Endothelial cell of umbilical vein (primary cell): Measurements from ENCODE around the gene PRDX4. TPM values are rescaled to one million over a fixed set of nuclear protein-coding genes. Genes with fewer than 3 reads are reported as not detected.

Source experiments
- BruUV-seq: library from RNA; stranded (reverse); fragments of 400-500 nt; replicated peaks from 2 replicates; lab custom pipeline; 2021; lab: Mats Ljungman, UMichigan
- CTCF ChIA-PET: fragments of 300-600, 350-600 bp; sonication (Branson Sonifier 250); formaldehyde crosslinking; loops from one replicate; lab custom pipeline; 2021; ENCODE audit warnings: antibody characterized with exemption, inconsistent platforms; lab: Charles Lee
- POLR2A ChIA-PET: fragments of 300-600, 350-600 bp; sonication (Branson Sonifier 250); formaldehyde crosslinking; loops from one replicate; lab custom pipeline; 2021; ENCODE audit warnings: antibody characterized with exemption, inconsistent platforms; lab: Charles Lee
- DNase-seq: peaks from one replicate; pipeline ENCODE4 v3.0.0-alpha.2; 2011; ENCODE audit warnings: low read depth, low spot score
- FAIRE-seq: peaks from 2 replicates; lab custom pipeline; 2011; peaks lifted over from hg19 to GRCh38; lab: Jason Lieb, UNC
- H2AFZ ChIP-seq: 2 replicates; pipeline ENCODE4 v1.6.0; 2012; ENCODE audit warnings: low read depth, low read length, control low read depth, inconsistent platforms
- H3K27ac ChIP-seq: 2 replicates; pipeline ENCODE4 v1.5.1; 2011; ENCODE audit warnings: low read depth, mild to moderate bottlenecking, control low read depth, low read length, moderate library complexity; ENCODE audit not compliant: insufficient read depth
- H3K27me3 ChIP-seq, 2 experiments: 2 replicates each; pipeline versions ENCODE4 v1.6.0 to v1.6.1; 2011; ENCODE audit warnings: low read length in 2 of 2, mixed read lengths in 1 of 2; ENCODE audit not compliant: control insufficient read depth in 2 of 2, insufficient read depth in 2 of 2
- H3K36me3 ChIP-seq, 2 experiments: 2 replicates in 1 of 2; 3 replicates in 1 of 2; pipeline ENCODE4 v1.5.1; 2011; ENCODE audit warnings: low read length in 2 of 2, mild to moderate bottlenecking in 1 of 2, moderate library complexity in 1 of 2; ENCODE audit not compliant: control insufficient read depth in 2 of 2, insufficient read depth in 2 of 2; ENCODE audit errors: extremely low read depth in 1 of 2
- H3K4me1 ChIP-seq: 3 replicates; pipeline ENCODE4 v1.5.1; 2011; ENCODE audit warnings: mild to moderate bottlenecking, low read length; ENCODE audit not compliant: control insufficient read depth, insufficient read depth; ENCODE audit errors: extremely low read depth
- H3K4me2 ChIP-seq: 2 replicates; pipeline ENCODE4 v1.6.1; 2011; ENCODE audit warnings: low read length, control low read depth, mixed read lengths; ENCODE audit not compliant: insufficient read depth
- H3K4me3 ChIP-seq, 3 experiments: fragments of 200-600 bp in 1 of 3; sonication (generic), shearing (Covaris generic) in 1 of 3; replicated peaks in 1 of 3; 2 replicates each; pipeline ENCODE4 v1.5.1; 2011 to 2016; ENCODE audit warnings: control low read depth in 3 of 3, low read length in 3 of 3, mild to moderate bottlenecking in 2 of 3, inconsistent platforms in 1 of 3, low read depth in 1 of 3, moderate library complexity in 1 of 3; ENCODE audit not compliant: insufficient read depth in 1 of 3
- H3K79me2 ChIP-seq: 2 replicates; pipeline ENCODE4 v1.6.0; 2012; ENCODE audit warnings: low read length, inconsistent platforms; ENCODE audit not compliant: control insufficient read depth, insufficient read depth
- H3K9ac ChIP-seq: replicated peaks from 2 replicates; pipeline ENCODE3; 2011; ENCODE audit warnings: low read length, control low read depth; ENCODE audit not compliant: insufficient read depth; ENCODE audit errors: extremely low read depth
- H3K9me1 ChIP-seq: replicated peaks from 3 replicates; pipeline ENCODE4 v1.6.0; 2011; ENCODE audit warnings: mild to moderate bottlenecking, low read length; ENCODE audit not compliant: control insufficient read depth, insufficient read depth; ENCODE audit errors: extremely low read depth
- H3K9me3 ChIP-seq: replicated peaks from 2 replicates; pipeline ENCODE4 v1.5.1; 2012; ENCODE audit warnings: low read length, inconsistent platforms; ENCODE audit not compliant: control insufficient read depth, insufficient read depth
- H4K20me1 ChIP-seq: replicated peaks from 2 replicates; pipeline ENCODE3; 2011; ENCODE audit warnings: mild to moderate bottlenecking, low read length; ENCODE audit not compliant: control insufficient read depth, insufficient read depth; ENCODE audit errors: extremely low read depth
- EZH2 ChIP-seq: IDR thresholded peaks from 2 replicates; pipeline ENCODE4 v1.6.1; 2012; ENCODE audit warnings: borderline replicate concordance, low read depth, mild to moderate bottlenecking, moderate library complexity, low read length, inconsistent platforms; ENCODE audit not compliant: severe bottlenecking
- FOS ChIP-seq: IDR thresholded peaks from 2 replicates; pipeline ENCODE4 v1.6.1; 2011; ENCODE audit warnings: mild to moderate bottlenecking, low read length, moderate library complexity, borderline replicate concordance; ENCODE audit not compliant: insufficient read depth
- GATA2 ChIP-seq: IDR thresholded peaks from 2 replicates; pipeline ENCODE4 v1.7.0; 2011; ENCODE audit warnings: low read depth, mild to moderate bottlenecking, moderate library complexity, mixed read lengths, low read length; ENCODE audit not compliant: insufficient read length, insufficient read depth
- JUN ChIP-seq: IDR thresholded peaks from 2 replicates; pipeline ENCODE4 v1.6.1; 2011; ENCODE audit warnings: borderline replicate concordance, low read depth; ENCODE audit not compliant: insufficient read length, insufficient read depth
- MYC ChIP-seq: IDR thresholded peaks from one replicate; pipeline ENCODE4 v1.6.1; 2011; ENCODE audit warnings: mild to moderate bottlenecking, low read depth, low read length
- POLR2A ChIP-seq: IDR thresholded peaks from 2 replicates; pipeline ENCODE4 v1.6.1; 2012; ENCODE audit warnings: low read depth, mild to moderate bottlenecking, control low read depth, low read length
- dilution Hi-C: fragments of 300-500 bp; cut with MboI; formaldehyde crosslinking; loops from one replicate; pipeline ENCODE4 v1.15.0; 2019; ENCODE audit warnings: low sequenced_read_pairs; ENCODE audit not compliant: extremely low pct_ligation_motif_present
- intact Hi-C: fragments of 100-400 bp; cut with micrococcal nuclease; formaldehyde crosslinking; loops from one replicate; pipeline ENCODE4 v1.10.0; 2022
- polyA plus RNA-seq, 4 experiments: library from polyadenylated mRNA; depleted of rRNA in 3 of 4; stranded (reverse) in 3 of 4; unstranded in 1 of 4; fragments of >200 nt; gene quantifications; 2 replicates each; pipeline versions ENCODE4 v1.2.1 to v1.2.3, GENCODE V29; 2011 to 2012; ENCODE audit warnings: missing spikeins in 1 of 4
- total RNA-seq: library from RNA; stranded (reverse); gene quantifications from 2 replicates; pipeline ENCODE4 v1.2.3, GENCODE V29; 2021
- TF ChIP-seq, protein P1 (sequence below): IDR thresholded peaks from 2 replicates; pipeline ENCODE4 v1.6.1; 2011; ENCODE audit not compliant: insufficient read depth, insufficient read length
- TF ChIP-seq, protein P2 (sequence below), 2 donors: IDR thresholded peaks; 1 replicate in 1 of 2; 2 replicates in 1 of 2; pipeline ENCODE4 v1.5.1; 2011; ENCODE audit warnings: low read length in 2 of 2, mild to moderate bottlenecking in 2 of 2, moderate library complexity in 2 of 2, control low read depth in 1 of 2, inconsistent platforms in 1 of 2, low read depth in 1 of 2; ENCODE audit not compliant: insufficient read depth in 1 of 2; ENCODE audit errors: extremely low read depth in 1 of 2

Gene PRDX4
- total and polyA plus RNA-seq, 2 donors (not counting 3 experiments of a cell fraction or from before 2014, with no cell fraction given) = 144 to 145 TPM

DNA sequence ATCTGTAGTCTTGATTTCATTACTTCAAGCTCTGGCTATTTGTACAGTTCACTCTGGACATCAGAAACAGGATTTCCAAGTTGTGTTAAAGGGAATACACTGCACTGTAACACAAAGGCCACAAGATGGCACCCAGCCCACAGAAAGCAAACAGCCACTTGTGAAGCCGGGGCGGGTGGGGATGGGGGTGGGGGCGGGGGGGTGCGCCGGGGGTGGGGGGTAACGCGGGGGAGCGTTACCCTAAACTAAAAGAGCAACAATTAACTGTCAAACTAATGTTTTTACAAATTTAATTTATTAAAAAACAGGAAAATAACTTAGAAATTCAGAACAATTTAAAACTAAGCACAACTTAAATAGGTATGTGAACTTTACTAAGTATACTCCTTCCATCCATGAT lies 27.3 kb downstream of the PRDX4 start:
- no peak overlapping the region for H3K4me3 ChIP-seq
- dilution Hi-C loops = no loop called here
- ChIA-PET POLR2A (no interaction called here), CTCF (interaction anchor here (0.7 to 6.7 kb wide), 3 partner anchors 207 to 359 kb away, joined by 3 to 85 read pairs (median 5); partner anchors contain the start of genes APOO, CXorf58 and EIF2S3)
- no peaks in the 10 kb centered on the region for H3K36me3 ChIP-seq
- H3K79me2 ChIP-seq = no peaks in the 10 kb centered on the region
- H2AFZ ChIP-seq = no peak overlapping the region
- TF ChIP-seq, protein P1, sequence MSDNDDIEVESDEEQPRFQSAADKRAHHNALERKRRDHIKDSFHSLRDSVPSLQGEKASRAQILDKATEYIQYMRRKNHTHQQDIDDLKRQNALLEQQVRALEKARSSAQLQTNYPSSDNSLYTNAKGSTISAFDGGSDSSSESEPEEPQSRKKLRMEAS = no peak
- TF ChIP-seq FOS (no peak), JUN (no peak), MYC (no peak), POLR2A (no peak), GATA2 (no peak), EZH2 (no peak)
- TF ChIP-seq, protein P2, sequence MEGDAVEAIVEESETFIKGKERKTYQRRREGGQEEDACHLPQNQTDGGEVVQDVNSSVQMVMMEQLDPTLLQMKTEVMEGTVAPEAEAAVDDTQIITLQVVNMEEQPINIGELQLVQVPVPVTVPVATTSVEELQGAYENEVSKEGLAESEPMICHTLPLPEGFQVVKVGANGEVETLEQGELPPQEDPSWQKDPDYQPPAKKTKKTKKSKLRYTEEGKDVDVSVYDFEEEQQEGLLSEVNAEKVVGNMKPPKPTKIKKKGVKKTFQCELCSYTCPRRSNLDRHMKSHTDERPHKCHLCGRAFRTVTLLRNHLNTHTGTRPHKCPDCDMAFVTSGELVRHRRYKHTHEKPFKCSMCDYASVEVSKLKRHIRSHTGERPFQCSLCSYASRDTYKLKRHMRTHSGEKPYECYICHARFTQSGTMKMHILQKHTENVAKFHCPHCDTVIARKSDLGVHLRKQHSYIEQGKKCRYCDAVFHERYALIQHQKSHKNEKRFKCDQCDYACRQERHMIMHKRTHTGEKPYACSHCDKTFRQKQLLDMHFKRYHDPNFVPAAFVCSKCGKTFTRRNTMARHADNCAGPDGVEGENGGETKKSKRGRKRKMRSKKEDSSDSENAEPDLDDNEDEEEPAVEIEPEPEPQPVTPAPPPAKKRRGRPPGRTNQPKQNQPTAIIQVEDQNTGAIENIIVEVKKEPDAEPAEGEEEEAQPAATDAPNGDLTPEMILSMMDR (IDR thresholded peaks at IDR 0.05; ENCODE audit: extremely low read depth in 1 of 2, insufficient read depth in 1 of 2, low read depth in 1 of 2, low read length in 2 of 2) = peak; percentile 5 to 33
- H3K9ac ChIP-seq = no peak overlapping the region
- no peaks in the 10 kb centered on the region for H3K9me3 ChIP-seq
- H3K9me1 ChIP-seq = no peaks in the 10 kb centered on the region
- DNase-seq (peak; percentile 42), FAIRE-seq (no peak)
- BruUV-seq = no TSS peak
- H3K27ac ChIP-seq = no peak overlapping the region
- no peaks in the 10 kb centered on the region for H3K27me3 ChIP-seq
- intact Hi-C loops = loop anchor here (1.0 to 10.0 kb wide), 4 partner anchors 90 to 548 kb away; partner anchors contain the start of genes EIF2S3 and SAT1
- no peaks in the 10 kb centered on the region for H4K20me1 ChIP-seq
- peak overlapping the region; percentile 31 for H3K4me2 ChIP-seq
- no peaks in the 10 kb centered on the region for H3K4me1 ChIP-seq
